ENCODE measurements around the gene DQX1. TPM values are rescaled to one million over a fixed set of nuclear protein-coding genes. Genes with fewer than 3 reads are reported as not detected.

DQX1 gene
- total and polyA plus RNA-seq, 2 of the 8 experiments (the other 6 are each of a cell fraction or from before 2014, with no cell fraction given) = 0.76 to 1.1 TPM

- no peak for TF ChIP-seq KDM1A (IDR thresholded peaks at IDR 0.05; ENCODE audit: borderline replicate concordance, low read length)
- no peak for TF ChIP-seq FOSL1 (IDR thresholded peaks at IDR 0.05; ENCODE audit: insufficient read depth, low read depth, low read length)
- no peak for TF ChIP-seq SIRT6 (IDR thresholded peaks at IDR 0.05; ENCODE audit: low read length)
- TF ChIP-seq CEBPB (IDR thresholded peaks at IDR 0.05; ENCODE audit: low read depth, low read length) = no peak
- no peak for TF ChIP-seq POU5F1 (IDR thresholded peaks at IDR 0.05; ENCODE audit: low read depth, low read length)
- TF ChIP-seq NANOG (IDR thresholded peaks at IDR 0.05; ENCODE audit: insufficient read depth, low read depth, low read length, poor library complexity, severe bottlenecking) = no peak
- TF ChIP-seq SRF (IDR thresholded peaks at IDR 0.05; ENCODE audit: low read depth, low read length) = no peak
- TF ChIP-seq TAF7 (optimal IDR thresholded peaks at IDR 0.05; ENCODE audit: borderline replicate concordance, low read depth, low read length) = no peak
- TF ChIP-seq CHD2 (IDR thresholded peaks at IDR 0.05; ENCODE audit: low read length) = no peak
- no peak for TF ChIP-seq RXRA (IDR thresholded peaks at IDR 0.05; ENCODE audit: insufficient read depth, low read depth, low read length)
- TF ChIP-seq PHF8 (conservative IDR thresholded peaks at IDR 0.05; ENCODE audit: low read depth, low read length) = no peak
- TF ChIP-seq MAFK (IDR thresholded peaks at IDR 0.05; ENCODE audit: low read depth, low read length) = no peak
- TF ChIP-seq POLR2AphosphoS5 (IDR thresholded peaks at IDR 0.05; ENCODE audit: low read depth, low read length) = peak; percentile 51
- TF ChIP-seq JUN (IDR thresholded peaks at IDR 0.05; ENCODE audit: low read depth, low read length) = no peak
- no peak for TF ChIP-seq NRF1 (IDR thresholded peaks at IDR 0.05; ENCODE audit: low read depth, low read length)
- no peak for TF ChIP-seq MAX (IDR thresholded peaks at IDR 0.05)
- no peak for TF ChIP-seq RFX5 (IDR thresholded peaks at IDR 0.05; ENCODE audit: borderline replicate concordance, low read depth, low read length)
- TF ChIP-seq ATF2 (IDR thresholded peaks at IDR 0.05; ENCODE audit: low read length) = no peak
Observed at GRCh38 chr2:74525717-74526648, at the start of gene DQX1 (continued).
